Progenitor cell of endocrine pancreas (in vitro differentiated cells): ENCODE results near the gene FNDC4. TPM values are rescaled to one million over a fixed set of nuclear protein-coding genes. Genes with fewer than 3 reads are reported as not detected.

Experiments used
- DNase-seq: peaks from one replicate; pipeline ENCODE4 v3.0.0; 2021; ENCODE audit warnings: low spot score; ENCODE audit not compliant: unreplicated experiment
- H3K27ac Mint-ChIP-seq: 2 replicates; pipeline ENCODE4 v1.8.0; 2021; ENCODE audit warnings: mild to moderate bottlenecking, moderate library complexity, mixed read lengths
- H3K27me3 Mint-ChIP-seq: 2 replicates; pipeline ENCODE4 v1.8.0; 2021; ENCODE audit warnings: mixed read lengths
- H3K36me3 Mint-ChIP-seq: 2 replicates; pipeline ENCODE4 v1.8.0; 2022; ENCODE audit warnings: mixed read lengths; ENCODE audit not compliant: insufficient read depth
- H3K4me1 Mint-ChIP-seq: 2 replicates; pipeline ENCODE4 v1.8.0; 2021; ENCODE audit warnings: low read depth, mixed read lengths
- H3K4me3 Mint-ChIP-seq: 2 replicates; pipeline ENCODE4 v1.8.0; 2021; ENCODE audit warnings: low read depth, mild to moderate bottlenecking, moderate library complexity, mixed read lengths
- H3K9me3 Mint-ChIP-seq: 2 replicates; pipeline ENCODE4 v1.8.0; 2021; ENCODE audit warnings: low read depth, mixed read lengths
- CTCF ChIP-seq: fragments of 200-600 bp; sonication (generic); IDR thresholded peaks from one replicate; pipeline ENCODE4 v1.5.0; 2021; ENCODE audit warnings: antibody characterized with exemption, mild to moderate bottlenecking; ENCODE audit not compliant: unreplicated experiment
- total RNA-seq: library from RNA; stranded (reverse); gene quantifications from 2 replicates; pipeline ENCODE4 v1.2.1, GENCODE V29; 2021

The FNDC4 gene
- total RNA-seq, 1 donor from 2014 or later: 10.2 TPM

GRCh38 chr2:27471961-27472360, 23.0 kb downstream of the FNDC4 start:
- no peak for TF ChIP-seq CTCF
- no peaks in the 10 kb centered on the region for H3K4me1 Mint-ChIP-seq
- H3K27me3 Mint-ChIP-seq: no peaks in the 10 kb centered on the region
- H3K4me3 Mint-ChIP-seq: no peak overlapping the region
- peaks cover 19% of the 10 kb centered on the region for H3K36me3 Mint-ChIP-seq
- no peaks in the 10 kb centered on the region for H3K9me3 Mint-ChIP-seq
- no peak for DNase-seq
- H3K27ac Mint-ChIP-seq: no peak overlapping the region

GRCh38 chr2:27464443-27464842, 30.6 kb downstream of the FNDC4 start:
- H3K4me1 Mint-ChIP-seq: peaks cover 3% of the 10 kb centered on the region
- H3K36me3 Mint-ChIP-seq: peaks cover 4% of the 10 kb centered on the region
- no peak overlapping the region for H3K27ac Mint-ChIP-seq
- DNase-seq: no peak
- H3K9me3 Mint-ChIP-seq: no peaks in the 10 kb centered on the region
- H3K27me3 Mint-ChIP-seq: no peaks in the 10 kb centered on the region
- no peak overlapping the region for H3K4me3 Mint-ChIP-seq
- no peak for TF ChIP-seq CTCF

- H3K9me3 Mint-ChIP-seq: no peaks in the 10 kb centered on the region
- peaks cover 8% of the 10 kb centered on the region for H3K36me3 Mint-ChIP-seq
- no peak for DNase-seq
- H3K4me3 Mint-ChIP-seq: no peak overlapping the region
- no peaks in the 10 kb centered on the region for H3K27me3 Mint-ChIP-seq
- H3K27ac Mint-ChIP-seq: no peak overlapping the region
- peaks cover 3% of the 10 kb centered on the region for H3K4me1 Mint-ChIP-seq
- TF ChIP-seq CTCF: no peak
Measured at GRCh38 chr2:27461118-27461517, 33.9 kb downstream of the FNDC4 start.

- no peaks in the 10 kb centered on the region for H3K27me3 Mint-ChIP-seq
- TF ChIP-seq CTCF: no peak
- H3K36me3 Mint-ChIP-seq: peaks cover 9% of the 10 kb centered on the region
- H3K4me1 Mint-ChIP-seq: no peaks in the 10 kb centered on the region
- no peak for DNase-seq
- no peak overlapping the region for H3K27ac Mint-ChIP-seq
- H3K4me3 Mint-ChIP-seq: no peak overlapping the region
- H3K9me3 Mint-ChIP-seq: no peaks in the 10 kb centered on the region
Measured at GRCh38 chr2:27453968-27454367, 41.0 kb downstream of the FNDC4 start.

GRCh38 chr2:27451095-27451494, 43.9 kb downstream of the FNDC4 start:
- no peak overlapping the region for H3K27ac Mint-ChIP-seq

More at GRCh38 chr2:27451095-27451494, 43.9 kb downstream of the FNDC4 start:
- no peaks in the 10 kb centered on the region for H3K27me3 Mint-ChIP-seq
- H3K4me3 Mint-ChIP-seq: no peak overlapping the region
- no peak for DNase-seq
- H3K9me3 Mint-ChIP-seq: no peaks in the 10 kb centered on the region
- TF ChIP-seq CTCF: no peak
- peaks cover 12% of the 10 kb centered on the region for H3K36me3 Mint-ChIP-seq
- H3K4me1 Mint-ChIP-seq: no peaks in the 10 kb centered on the region
